T-helper 1 cell treated with Interleukin-12 subunit alpha and Interleukin-12 subunit beta and Interleukin-4 antibody, amounts not matched to agents 30 ng/mL and 1 ng/mL, for 36 hours (primary cell): Measurements from ENCODE around the gene DCTD. TPM values are rescaled to one million over a fixed set of nuclear protein-coding genes. Genes with fewer than 3 reads are reported as not detected.

Experiments
- intact Hi-C: fragments of 100-400 bp; cut with micrococcal nuclease; formaldehyde crosslinking; loops from one replicate; pipeline ENCODE4 v1.15.1; 2024
- total RNA-seq: library from RNA; stranded (reverse); gene quantifications from 2 replicates; pipeline ENCODE4 v1.2.3, GENCODE V29; 2022

DCTD gene
- total RNA-seq, 1 donor from 2014 or later = 76.6 TPM

DNA sequence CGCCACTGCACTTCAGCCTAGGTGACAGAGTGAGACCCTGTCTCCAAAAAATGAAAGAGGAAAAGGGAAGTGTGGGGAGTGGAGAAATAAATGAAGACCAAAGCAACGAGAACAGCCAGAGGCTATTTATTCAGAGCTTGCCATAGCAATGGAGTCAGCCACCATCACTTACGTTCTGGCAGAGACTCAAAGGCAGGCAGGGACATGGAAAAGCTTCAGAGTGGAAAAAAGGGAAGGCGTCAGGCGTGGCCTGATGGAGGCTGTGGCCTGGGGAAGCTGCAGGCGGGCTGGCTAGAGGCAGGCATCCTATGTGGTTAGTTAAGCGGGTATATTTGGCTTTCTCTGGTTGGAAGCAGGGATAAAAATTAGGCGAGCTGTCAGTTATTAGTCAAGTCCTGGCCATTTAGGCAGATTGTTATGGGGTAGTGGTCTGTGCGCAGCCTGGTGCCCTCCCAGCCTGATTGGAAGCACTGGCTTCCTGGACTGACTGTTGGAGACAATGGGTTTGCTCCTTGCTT is 73.3 kb downstream of the DCTD start:
- intact Hi-C loops = no loop called here

GRCh38 chr4:182842759-182843390 is 74.3 kb downstream of the DCTD start:
- intact Hi-C loops = no loop called here

- intact Hi-C loops = no loop called here
Observed at GRCh38 chr4:182842104-182842600, 75.0 kb downstream of the DCTD start.

DNA sequence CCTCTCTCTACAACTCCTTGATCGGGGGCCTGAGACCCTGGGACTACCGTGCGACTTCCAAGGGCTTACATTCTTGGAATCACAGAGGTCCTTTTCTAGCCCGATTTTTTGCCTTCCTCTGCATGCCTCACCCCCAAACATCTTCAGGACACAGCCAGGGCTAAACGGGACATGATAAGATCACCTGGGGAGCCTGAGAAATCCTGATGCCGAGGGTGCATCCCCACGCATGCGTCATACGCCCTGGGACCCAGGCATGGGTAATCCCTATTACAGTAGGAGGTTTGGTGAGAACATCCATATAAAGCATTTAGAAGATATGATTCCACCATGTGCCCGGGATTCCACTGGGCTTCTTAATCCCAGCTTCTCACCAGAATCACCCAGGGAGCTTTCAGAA is 77.1 kb downstream of the DCTD start:
- intact Hi-C loops = no loop called here

Other genes with a start within 250 kb of the DCTD start
- gene WWC2, start 181.9 kb upstream of the DCTD start, total RNA-seq = 0.27 and 0.32 TPM in 2 replicates